Body of pancreas (tissue), 4 donors: Measurements from ENCODE around the gene POU1F1.

Experiments
- POLR2A ChIP-seq, 3 donors: fragments of 450-650 bp; IDR thresholded peaks; one replicate each; pipeline ENCODE4 v1.6.1; 2016; ENCODE audit warnings: antibody characterized with exemption in 3 of 3, mild to moderate bottlenecking in 2 of 3
- TF ChIP-seq, protein P1 (sequence below), 7 experiments: fragments of 450-650 bp in 4 of 7; fragments of 200-600 bp in 3 of 7; sonication (generic) in 3 of 7; IDR thresholded peaks; one replicate each; pipeline ENCODE4 v1.5.1; 2016 to 2019; ENCODE audit warnings: antibody characterized with exemption in 7 of 7

DNA sequence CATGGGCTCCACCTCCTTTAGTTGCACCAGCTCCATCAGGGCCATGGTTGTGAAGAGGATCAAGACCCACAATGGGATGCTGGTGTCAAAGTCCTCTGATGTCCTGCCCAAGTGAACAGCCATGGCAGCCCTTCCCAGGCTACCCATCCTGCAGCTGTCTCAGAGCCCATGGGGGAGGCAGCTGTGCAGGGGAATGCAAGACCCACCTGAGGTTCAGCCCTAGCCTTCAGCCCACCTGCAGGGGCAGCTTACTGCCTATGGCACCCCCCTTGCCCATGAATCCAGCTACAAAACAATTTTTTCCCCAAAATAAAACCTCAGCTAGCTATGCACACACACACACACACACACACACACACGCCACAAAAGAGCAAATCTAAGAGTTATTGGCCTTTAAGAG, 48.2 kb upstream of the POU1F1 start:
- TF ChIP-seq, protein P1, sequence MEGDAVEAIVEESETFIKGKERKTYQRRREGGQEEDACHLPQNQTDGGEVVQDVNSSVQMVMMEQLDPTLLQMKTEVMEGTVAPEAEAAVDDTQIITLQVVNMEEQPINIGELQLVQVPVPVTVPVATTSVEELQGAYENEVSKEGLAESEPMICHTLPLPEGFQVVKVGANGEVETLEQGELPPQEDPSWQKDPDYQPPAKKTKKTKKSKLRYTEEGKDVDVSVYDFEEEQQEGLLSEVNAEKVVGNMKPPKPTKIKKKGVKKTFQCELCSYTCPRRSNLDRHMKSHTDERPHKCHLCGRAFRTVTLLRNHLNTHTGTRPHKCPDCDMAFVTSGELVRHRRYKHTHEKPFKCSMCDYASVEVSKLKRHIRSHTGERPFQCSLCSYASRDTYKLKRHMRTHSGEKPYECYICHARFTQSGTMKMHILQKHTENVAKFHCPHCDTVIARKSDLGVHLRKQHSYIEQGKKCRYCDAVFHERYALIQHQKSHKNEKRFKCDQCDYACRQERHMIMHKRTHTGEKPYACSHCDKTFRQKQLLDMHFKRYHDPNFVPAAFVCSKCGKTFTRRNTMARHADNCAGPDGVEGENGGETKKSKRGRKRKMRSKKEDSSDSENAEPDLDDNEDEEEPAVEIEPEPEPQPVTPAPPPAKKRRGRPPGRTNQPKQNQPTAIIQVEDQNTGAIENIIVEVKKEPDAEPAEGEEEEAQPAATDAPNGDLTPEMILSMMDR (IDR thresholded peaks at IDR 0.05), result no peak
- TF ChIP-seq POLR2A (IDR thresholded peaks at IDR 0.05), result no peak
